Prostate gland (tissue), 2 donors: ENCODE data around the gene DESI1.

ENCODE experiments used
- CTCF ChIP-seq, 4 experiments: fragments of 200-600 bp in 2 of 4; fragments of 450-650 bp in 2 of 4; sonication (generic) in 2 of 4; IDR thresholded peaks; 1 replicate in 3 of 4; 2 replicates in 1 of 4; pipeline ENCODE4 v1.5.1; 2016 to 2019; ENCODE audit warnings: antibody characterized with exemption in 4 of 4, mild to moderate bottlenecking in 2 of 4, moderate library complexity in 2 of 4
- POLR2A ChIP-seq: fragments of 450-650 bp; IDR thresholded peaks from one replicate; pipeline ENCODE4 v1.6.1; 2016; ENCODE audit warnings: antibody characterized with exemption, mild to moderate bottlenecking

GRCh38 chr22:41657709-41658108, 36.9 kb upstream of the DESI1 start:
- TF ChIP-seq CTCF (IDR thresholded peaks at IDR 0.05) (no peak), POLR2A (no peak)
